Measurements from ENCODE around the gene PNPLA5.

- TF ChIP-seq CTCF (conservative IDR thresholded peaks at IDR 0.05 in 1 of 2, IDR thresholded peaks at IDR 0.05 in 1 of 2; ENCODE audit: low read depth in 1 of 2, low read length in 2 of 2): no peak
- no peak for TF ChIP-seq EZH2 (IDR thresholded peaks at IDR 0.05; ENCODE audit: low read length, missing control alignments)
Measured at GRCh38 chr22:43839781-43840180, 52.0 kb downstream of the PNPLA5 start.

All from fibroblast of lung (primary cell).